Astrocyte of the cerebellum (primary cell): ENCODE data around the gene PRKCA.

Source experiments
- DNase-seq: peaks from one replicate; pipeline ENCODE4 v3.0.0-alpha.2; 2011; ENCODE audit warnings: low read depth
- H3K4me3 ChIP-seq: 2 replicates; pipeline ENCODE4 v1.5.1; 2011; ENCODE audit warnings: mild to moderate bottlenecking, low read depth, low read length, moderate library complexity
- in situ Hi-C: cut with HindIII; loops from 2 replicates; pipeline ENCODE4 v1.10.0; 2017; ENCODE audit warnings: low sequenced_read_pairs
- TF ChIP-seq, protein P1 (sequence below): IDR thresholded peaks from 2 replicates; pipeline ENCODE4 v1.5.1; 2012; ENCODE audit warnings: low read length, low read depth, moderate library complexity, mild to moderate bottlenecking; ENCODE audit errors: missing control alignments

PRKCA gene

GRCh38 chr17:66747578-66748275 lies 445.3 kb downstream of the PRKCA start:
- in situ Hi-C loops = loop anchor here (25.0 kb wide), 1 partner anchor 565 kb away; no protein-coding TSS in a partner anchor
- no peak overlapping the region for H3K4me3 ChIP-seq
- TF ChIP-seq, protein P1, sequence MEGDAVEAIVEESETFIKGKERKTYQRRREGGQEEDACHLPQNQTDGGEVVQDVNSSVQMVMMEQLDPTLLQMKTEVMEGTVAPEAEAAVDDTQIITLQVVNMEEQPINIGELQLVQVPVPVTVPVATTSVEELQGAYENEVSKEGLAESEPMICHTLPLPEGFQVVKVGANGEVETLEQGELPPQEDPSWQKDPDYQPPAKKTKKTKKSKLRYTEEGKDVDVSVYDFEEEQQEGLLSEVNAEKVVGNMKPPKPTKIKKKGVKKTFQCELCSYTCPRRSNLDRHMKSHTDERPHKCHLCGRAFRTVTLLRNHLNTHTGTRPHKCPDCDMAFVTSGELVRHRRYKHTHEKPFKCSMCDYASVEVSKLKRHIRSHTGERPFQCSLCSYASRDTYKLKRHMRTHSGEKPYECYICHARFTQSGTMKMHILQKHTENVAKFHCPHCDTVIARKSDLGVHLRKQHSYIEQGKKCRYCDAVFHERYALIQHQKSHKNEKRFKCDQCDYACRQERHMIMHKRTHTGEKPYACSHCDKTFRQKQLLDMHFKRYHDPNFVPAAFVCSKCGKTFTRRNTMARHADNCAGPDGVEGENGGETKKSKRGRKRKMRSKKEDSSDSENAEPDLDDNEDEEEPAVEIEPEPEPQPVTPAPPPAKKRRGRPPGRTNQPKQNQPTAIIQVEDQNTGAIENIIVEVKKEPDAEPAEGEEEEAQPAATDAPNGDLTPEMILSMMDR = no peak
- peak; percentile 34 for DNase-seq

GRCh38 chr17:66748578-66748977 lies 446.2 kb downstream of the PRKCA start:
- in situ Hi-C loops = loop anchor here (25.0 kb wide), 1 partner anchor 564 kb away; no protein-coding TSS in a partner anchor
- H3K4me3 ChIP-seq = no peak overlapping the region
- TF ChIP-seq, protein P1 = no peak
- DNase-seq = no peak

- DNase-seq = no peak
- in situ Hi-C loops = loop anchor here (25.0 kb wide), 1 partner anchor 563 kb away; no protein-coding TSS in a partner anchor
- TF ChIP-seq, protein P1 = no peak
- no peak overlapping the region for H3K4me3 ChIP-seq
Observed at GRCh38 chr17:66749217-66749832, 446.9 kb downstream of the PRKCA start.

DNA sequence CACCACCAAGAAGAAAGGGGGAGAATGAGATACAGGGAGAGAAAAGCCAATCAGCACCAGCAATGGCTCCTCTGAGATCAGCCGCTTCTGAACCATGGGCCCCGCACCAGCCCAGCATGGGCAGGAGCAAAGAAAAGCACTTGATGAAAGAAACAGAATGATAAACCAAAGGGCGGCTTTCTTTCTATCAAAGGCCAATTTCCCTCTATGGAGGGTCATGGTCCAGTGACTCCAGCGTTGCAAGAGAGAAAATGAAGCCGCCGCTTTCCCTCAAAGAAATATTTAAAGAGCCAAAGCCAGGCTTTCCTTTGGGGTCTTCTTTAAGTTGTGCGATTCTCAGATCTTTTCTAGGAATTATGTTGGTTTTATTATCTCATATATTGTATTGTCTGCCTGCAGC lies 447.7 kb downstream of the PRKCA start:
- in situ Hi-C loops = no loop called here
- TF ChIP-seq, protein P1 = no peak
- H3K4me3 ChIP-seq = no peak overlapping the region
- DNase-seq = no peak

DNA sequence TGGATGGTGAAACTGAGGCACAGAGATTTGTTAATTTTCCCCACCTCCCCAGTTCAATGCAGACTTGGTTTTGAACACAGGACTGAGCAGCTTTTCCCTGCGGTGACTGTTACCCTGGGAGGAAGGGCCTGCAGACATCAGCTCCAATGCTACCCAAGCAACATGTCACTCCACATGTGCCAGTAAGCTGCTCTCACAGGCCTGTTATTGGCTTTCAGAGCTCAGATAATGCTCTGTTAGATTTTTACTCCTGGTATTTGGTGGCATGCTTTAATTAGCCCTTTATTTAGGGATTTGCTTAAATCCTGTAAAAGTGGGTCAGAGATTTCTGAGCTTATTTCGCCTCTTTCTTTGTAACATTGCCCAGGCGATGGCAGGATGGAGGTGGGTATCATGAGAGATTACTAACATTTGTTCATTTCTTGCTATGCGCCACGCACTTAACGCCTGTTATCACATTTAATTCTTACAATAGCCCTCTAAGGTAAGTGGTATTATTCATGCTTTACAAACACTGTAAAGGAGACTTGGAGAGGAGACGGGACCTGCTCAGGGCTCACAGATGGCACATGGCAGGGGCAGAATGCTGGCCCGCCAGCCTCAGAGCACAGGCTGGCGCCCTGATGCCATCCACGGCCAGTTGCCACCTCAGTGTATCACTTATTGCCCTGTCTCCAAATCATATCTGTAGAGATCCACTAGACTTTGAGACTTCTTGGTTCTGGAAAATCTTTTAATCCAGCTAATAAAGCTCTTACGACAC lies 448.5 kb downstream of the PRKCA start:
- TF ChIP-seq, protein P1 = no peak
- no peak for DNase-seq
- in situ Hi-C loops = no loop called here
- H3K4me3 ChIP-seq = no peak overlapping the region

GRCh38 chr17:66751771-66752170 lies 449.4 kb downstream of the PRKCA start:
- DNase-seq = no peak
- H3K4me3 ChIP-seq = no peak overlapping the region
- TF ChIP-seq, protein P1 = no peak
- in situ Hi-C loops = no loop called here
